ENCODE results near the gene SLC37A1. TPM values are rescaled to one million over a fixed set of nuclear protein-coding genes. Genes with fewer than 3 reads are reported as not detected.

SLC37A1 gene
- total RNA-seq, 1 donor from 2014 or later = 24.8 TPM

GRCh38 chr21:42629933-42630589 is 116.4 kb downstream of the SLC37A1 start:
- no peak for DNase-seq (ENCODE audit: extremely low spot score, unreplicated experiment)
- Mint-ChIP-seq H3K36me3 (no peaks in the 10 kb centered on the region), H3K27ac (no peak overlapping the region), H3K4me3 (no peak overlapping the region), H3K27me3 (peaks cover 14% of the 10 kb centered on the region), H3K4me1 (ENCODE audit: unreplicated experiment) (no peaks in the 10 kb centered on the region), H3K9me3 (no peaks in the 10 kb centered on the region)
- TF ChIP-seq CTCF (conservative IDR thresholded peaks at IDR 0.05) = no peak

GRCh38 chr21:42630626-42631025 is 117.0 kb downstream of the SLC37A1 start:
- no peaks in the 10 kb centered on the region for H3K36me3 Mint-ChIP-seq
- no peak for DNase-seq (ENCODE audit: extremely low spot score, unreplicated experiment)
- TF ChIP-seq CTCF (conservative IDR thresholded peaks at IDR 0.05) = no peak
- H3K27me3 Mint-ChIP-seq = peaks cover 14% of the 10 kb centered on the region
- H3K9me3 Mint-ChIP-seq = no peaks in the 10 kb centered on the region
- no peaks in the 10 kb centered on the region for H3K4me1 Mint-ChIP-seq (ENCODE audit: unreplicated experiment)
- H3K4me3 Mint-ChIP-seq = no peak overlapping the region
- no peak overlapping the region for H3K27ac Mint-ChIP-seq

Other genes with a start within 250 kb of the SLC37A1 start
- 31.5 and 183 TPM in 2 replicates for gene TFF3, start 198.4 kb upstream of the SLC37A1 start, total RNA-seq (ENCODE audit: low replicate concordance)
- gene TFF2, start 162.9 kb upstream of the SLC37A1 start, total RNA-seq (ENCODE audit: low replicate concordance) = 5.2 and 11.3 TPM in 2 replicates
- 42.6 and 136 TPM in 2 replicates for gene TFF1, start 147.3 kb upstream of the SLC37A1 start, total RNA-seq (ENCODE audit: low replicate concordance)
- 0.74 and 1.3 TPM in 2 replicates for gene TMPRSS3, start 117.8 kb upstream of the SLC37A1 start, total RNA-seq (ENCODE audit: low replicate concordance)
- not detected in 2 replicates for gene UBASH3A, start 110.0 kb upstream of the SLC37A1 start, total RNA-seq (ENCODE audit: low replicate concordance)
- gene RSPH1, start 17.6 kb upstream of the SLC37A1 start, total RNA-seq (ENCODE audit: low replicate concordance) = 2.1 and 5.2 TPM in 2 replicates
- 15.2 and 18.6 TPM in 2 replicates for gene PDE9A, start 139.8 kb downstream of the SLC37A1 start, total RNA-seq (ENCODE audit: low replicate concordance)

Measured in type B pancreatic cell (in vitro differentiated cells).